ENCODE measurements around the gene PJVK.

GRCh38 chr2:178499640-178500039 lies 48.5 kb downstream of the PJVK start:
- TF ChIP-seq POLR2A (IDR thresholded peaks at IDR 0.05): no peak
- TF ChIP-seq, protein P1, sequence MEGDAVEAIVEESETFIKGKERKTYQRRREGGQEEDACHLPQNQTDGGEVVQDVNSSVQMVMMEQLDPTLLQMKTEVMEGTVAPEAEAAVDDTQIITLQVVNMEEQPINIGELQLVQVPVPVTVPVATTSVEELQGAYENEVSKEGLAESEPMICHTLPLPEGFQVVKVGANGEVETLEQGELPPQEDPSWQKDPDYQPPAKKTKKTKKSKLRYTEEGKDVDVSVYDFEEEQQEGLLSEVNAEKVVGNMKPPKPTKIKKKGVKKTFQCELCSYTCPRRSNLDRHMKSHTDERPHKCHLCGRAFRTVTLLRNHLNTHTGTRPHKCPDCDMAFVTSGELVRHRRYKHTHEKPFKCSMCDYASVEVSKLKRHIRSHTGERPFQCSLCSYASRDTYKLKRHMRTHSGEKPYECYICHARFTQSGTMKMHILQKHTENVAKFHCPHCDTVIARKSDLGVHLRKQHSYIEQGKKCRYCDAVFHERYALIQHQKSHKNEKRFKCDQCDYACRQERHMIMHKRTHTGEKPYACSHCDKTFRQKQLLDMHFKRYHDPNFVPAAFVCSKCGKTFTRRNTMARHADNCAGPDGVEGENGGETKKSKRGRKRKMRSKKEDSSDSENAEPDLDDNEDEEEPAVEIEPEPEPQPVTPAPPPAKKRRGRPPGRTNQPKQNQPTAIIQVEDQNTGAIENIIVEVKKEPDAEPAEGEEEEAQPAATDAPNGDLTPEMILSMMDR (IDR thresholded peaks at IDR 0.05): no peak
- no peak for TF ChIP-seq POLR2AphosphoS5 (IDR thresholded peaks at IDR 0.05; ENCODE audit: insufficient read depth in 1 of 2, low read depth in 1 of 2)

Data from vagina (tissue), 2 donors.